Measurements from ENCODE around the gene NAV2.

Gene NAV2

GRCh38 chr11:20008871-20009644 lies 296.4 kb downstream of the NAV2 start:
- Histone ChIP-seq H3K36me3 (peaks cover 3 to 11% (median 6%) of the 10 kb centered on the region in 3 donors), H3K27me3 (no peaks in the 10 kb centered on the region), H3K4me3 (no peak overlapping the region), H3K4me1 (peaks cover 0 to 44% (median 12%) of the 10 kb centered on the region in 4 donors), H3K9me3 (no peaks in the 10 kb centered on the region), H3K27ac (no peak overlapping the region)
- DNase-seq = no peak
- intact Hi-C loops (cut with DNase I; ENCODE audit: low total_unique reads) = no loop called here
- no peak for TF ChIP-seq CTCF (IDR thresholded peaks at IDR 0.05)

GRCh38 chr11:20010156-20010850 lies 297.7 kb downstream of the NAV2 start:
- Histone ChIP-seq H3K27ac (no peak overlapping the region), H3K4me1 (peaks cover 0 to 44% (median 14%) of the 10 kb centered on the region in 4 donors)
- TF ChIP-seq CTCF (IDR thresholded peaks at IDR 0.05) = no peak

GRCh38 chr11:20010851-20011225 lies 298.2 kb downstream of the NAV2 start:
- no peak overlapping the region for H3K4me3 ChIP-seq
- no peaks in the 10 kb centered on the region for H3K9me3 ChIP-seq
- peaks cover 0 to 44% (median 17%) of the 10 kb centered on the region in 4 donors for H3K4me1 ChIP-seq
- H3K27ac ChIP-seq = no peak overlapping the region
- H3K27me3 ChIP-seq = no peaks in the 10 kb centered on the region
- H3K36me3 ChIP-seq = peaks cover 0 to 6% (median 0%) of the 10 kb centered on the region in 3 donors
- no peak for DNase-seq
- no peak for TF ChIP-seq CTCF (IDR thresholded peaks at IDR 0.05)
- intact Hi-C loops (cut with DNase I; ENCODE audit: low total_unique reads) = no loop called here

More at GRCh38 chr11:20010156-20010850, 297.7 kb downstream of the NAV2 start:
- no peaks in the 10 kb centered on the region for H3K27me3 ChIP-seq
- no peak overlapping the region for H3K4me3 ChIP-seq
- intact Hi-C loops (cut with DNase I; ENCODE audit: low total_unique reads) = no loop called here
- no peaks in the 10 kb centered on the region for H3K9me3 ChIP-seq
- DNase-seq = no peak
- peaks cover 0 to 11% (median 0%) of the 10 kb centered on the region in 3 donors for H3K36me3 ChIP-seq

GRCh38 chr11:20011307-20011951 lies 298.8 kb downstream of the NAV2 start:
- Histone ChIP-seq H3K27me3 (no peaks in the 10 kb centered on the region), H3K27ac (no peak overlapping the region), H3K9me3 (no peaks in the 10 kb centered on the region), H3K36me3 (peaks cover 0 to under 1% (median 0%) of the 10 kb centered on the region in 3 donors), H3K4me1 (peaks cover 0 to 44% (median 17%) of the 10 kb centered on the region in 4 donors), H3K4me3 (no peak overlapping the region)
- intact Hi-C loops (cut with DNase I; ENCODE audit: low total_unique reads) = no loop called here
- TF ChIP-seq CTCF (IDR thresholded peaks at IDR 0.05) = no peak
- DNase-seq = no peak

- intact Hi-C loops (cut with DNase I; ENCODE audit: low total_unique reads) = no loop called here
- H3K4me1 ChIP-seq = peaks cover 0 to 29% (median 8%) of the 10 kb centered on the region in 4 donors
These were observed 300.9 kb downstream of the NAV2 start for GRCh38 chr11:20013346-20014066.

More at GRCh38 chr11:20013346-20014066, 300.9 kb downstream of the NAV2 start:
- Histone ChIP-seq H3K27ac (no peak overlapping the region), H3K4me3 (no peak overlapping the region), H3K27me3 (no peaks in the 10 kb centered on the region), H3K9me3 (no peaks in the 10 kb centered on the region), H3K36me3 (no peaks in the 10 kb centered on the region)
- TF ChIP-seq CTCF (IDR thresholded peaks at IDR 0.05) = no peak
- DNase-seq = no peak
